Activated CD4-positive, alpha-beta T cell treated with anti-CD3 and anti-CD28 coated beads for 36 hours (primary cell): ENCODE results near the gene GCDH. TPM values are rescaled to one million over a fixed set of nuclear protein-coding genes. Genes with fewer than 3 reads are reported as not detected.
"Not testable (repeated sequence)": the region's sequence is repeated elsewhere in the genome, so short reads cannot be mapped to it uniquely, and the experiment has no call there.

Experiments used
- ATAC-seq: fragments of 200-7000 bp; cut with Tn5 transposase; one replicate; pipeline ENCODE4 v1.10.0; 2021; ENCODE audit warnings: mild to moderate bottlenecking, moderate library complexity
- CTCF ChIA-PET: fragments of 350-600 bp; sonication (Branson Sonifier 250); formaldehyde crosslinking; loops from one replicate; lab custom pipeline; 2021; ENCODE audit warnings: antibody characterized with exemption; lab: Charles Lee
- POLR2A ChIA-PET: fragments of 350-600 bp; sonication (Branson Sonifier 250); formaldehyde crosslinking; loops from one replicate; lab custom pipeline; 2021; ENCODE audit warnings: antibody characterized with exemption, inconsistent platforms; lab: Charles Lee
- DNase-seq: peaks from one replicate; pipeline ENCODE4 v3.0.0-alpha.2; 2020
- H3K27ac Mint-ChIP-seq: one replicate; pipeline ENCODE4 v1.8.0; 2021; ENCODE audit warnings: mixed read lengths
- H3K27me3 Mint-ChIP-seq: one replicate; pipeline ENCODE4 v1.8.0; 2021; ENCODE audit warnings: mixed read lengths
- H3K36me3 Mint-ChIP-seq: one replicate; pipeline ENCODE4 v1.8.0; 2021; ENCODE audit warnings: low read depth, mixed read lengths
- H3K4me1 Mint-ChIP-seq: one replicate; pipeline ENCODE4 v1.8.0; 2021; ENCODE audit warnings: mixed read lengths
- H3K4me3 Mint-ChIP-seq: one replicate; pipeline ENCODE4 v1.8.0; 2021; ENCODE audit warnings: mild to moderate bottlenecking, moderate library complexity, mixed read lengths
- H3K9me3 Mint-ChIP-seq: one replicate; pipeline ENCODE4 v1.8.0; 2021; ENCODE audit warnings: low read depth, mixed read lengths
- intact Hi-C, 2 experiments: fragments of 100-400 bp; cut with DNase I in 1 of 2; cut with micrococcal nuclease in 1 of 2; formaldehyde crosslinking; loops; one replicate each; pipeline versions ENCODE4 v1.14.2 to v1.15.1; 2022 to 2024; cut with DNase I, micrococcal nuclease
- total RNA-seq, 2 experiments: library from RNA; stranded (reverse); gene quantifications; one replicate each; pipeline ENCODE4 v1.2.3, GENCODE V29; 2021

The GCDH gene
- total RNA-seq, 2 experiments from 2014 or later = 36.2 to 41.1 TPM

GRCh38 chr19:12886651-12886968 lies 4.3 kb upstream of the GCDH start:
- Mint-ChIP-seq H3K27ac (no peak overlapping the region), H3K4me1 (peaks cover 25% of the 10 kb centered on the region), H3K36me3 (peaks cover 4% of the 10 kb centered on the region), H3K4me3 (peak overlapping the region; percentile 37), H3K27me3 (no peaks in the 10 kb centered on the region), H3K9me3 (peaks cover 4% of the 10 kb centered on the region)
- intact Hi-C loops = loop anchor here in 1 of 2 experiments (5.0 kb wide), 1 partner anchor 211 kb away; no protein-coding TSS in a partner anchor
- CTCF ChIA-PET = interaction anchor here (0.5 to 2.2 kb wide), 2 partner anchors 14 to 17 kb away, joined by 3 to 11 read pairs; no protein-coding TSS in a partner anchor
- DNase-seq = no peak
- POLR2A ChIA-PET = no interaction called here
- no peak for ATAC-seq

- DNase-seq = no peak
- intact Hi-C loops = loop anchor here in 1 of 2 experiments (5.0 kb wide), 1 partner anchor 210 kb away; no protein-coding TSS in a partner anchor
- Mint-ChIP-seq H3K4me3 (peak within 1 kb of the TSS; percentile 37), H3K27me3 (no peaks in the 10 kb centered on the region), H3K36me3 (peaks cover 4% of the 10 kb centered on the region), H3K4me1 (peaks cover 29% of the 10 kb centered on the region), H3K9me3 (peaks cover 4% of the 10 kb centered on the region), H3K27ac (no peak within 1 kb of the TSS)
- ChIA-PET CTCF (interaction anchor here (0.6 to 0.9 kb wide), 3 partner anchors 39 to 206 kb away, joined by 3 read pairs; no protein-coding TSS in a partner anchor), POLR2A (no interaction called here)
- ATAC-seq = no peak
Observed at GRCh38 chr19:12886969-12887747, 3.8 kb upstream of the GCDH start, which contains the start of gene KLF1. Gene KLF1 (minus strand): TSS chr19:12887201. CDS start chr19:12887140, 61 bp downstream.

GRCh38 chr19:12888006-12888603 lies 2.9 kb upstream of the GCDH start:
- ATAC-seq (no peak), DNase-seq (no peak)
- Mint-ChIP-seq H3K9me3 (peaks cover 4% of the 10 kb centered on the region), H3K36me3 (peaks cover 4% of the 10 kb centered on the region), H3K4me3 (no peak overlapping the region), H3K4me1 (peaks cover 26% of the 10 kb centered on the region), H3K27me3 (no peaks in the 10 kb centered on the region), H3K27ac (no peak overlapping the region)
- CTCF ChIA-PET = interaction anchor here (0.6 to 0.9 kb wide), 5 partner anchors 40 to 231 kb away, joined by 3 to 4 read pairs (median 3); no protein-coding TSS in a partner anchor
- intact Hi-C loops = loop anchor here in 1 of 2 experiments (5.0 kb wide), 1 partner anchor 209 kb away; no protein-coding TSS in a partner anchor
- POLR2A ChIA-PET = interaction anchor here (0.9 kb wide), 1 partner anchor 16 kb away, joined by 5 read pairs; no protein-coding TSS in a partner anchor

- intact Hi-C loops = loop anchor here (1.0 to 2.0 kb wide), 3 partner anchors 55 to 228 kb away; partner anchors contain the start of genes NACC1 (in 1 of the 2) and RAD23A (in 1 of the 2)
Observed at GRCh38 chr19:12890299-12890786, 617 bp upstream of the GCDH start.

GRCh38 chr19:12891553-12892021 lies 627 bp downstream of the GCDH start:
- Mint-ChIP-seq H3K4me1 (peaks cover 16% of the 10 kb centered on the region), H3K27ac (peak overlapping the region; percentile 51), H3K36me3 (peaks cover 13% of the 10 kb centered on the region), H3K27me3 (no peaks in the 10 kb centered on the region), H3K4me3 (peak overlapping the region; percentile 100), H3K9me3 (no peaks in the 10 kb centered on the region)
- CTCF ChIA-PET = interaction anchor here (0.8 to 2.2 kb wide), 7 partner anchors 11 to 74 kb away, joined by 4 to 11 read pairs (median 5); partner anchors contain the start of gene DNASE2
- intact Hi-C loops = loop anchor here (1.0 to 2.0 kb wide), 9 partner anchors 10 to 154 kb away; partner anchors contain the start of genes SYCE2 (in 2 of the 2), CALR (in 1 of the 2), DNASE2 (in 1 of the 2) and FARSA (in 1 of the 2)
- POLR2A ChIA-PET = interaction anchor here (0.9 to 1.8 kb wide), 8 partner anchors 9 to 100 kb away, joined by 3 to 7 read pairs (median 5); partner anchors contain the start of genes FARSA and JUNB
- DNase-seq (peak; percentile 38), ATAC-seq (no peak)

More at GRCh38 chr19:12890299-12890786, 617 bp upstream of the GCDH start:
- DNase-seq, ATAC-seq, H3K27me3 Mint-ChIP-seq, H3K9me3 Mint-ChIP-seq: not testable (repeated sequence)
- ChIA-PET POLR2A (interaction anchor here (0.6 to 1.8 kb wide), 9 partner anchors 9 to 99 kb away, joined by 3 to 9 read pairs (median 4); partner anchors contain the start of genes DNASE2, FARSA and JUNB), CTCF (interaction anchor here (0.5 to 2.2 kb wide), 16 partner anchors 9 to 1137 kb away, joined by 3 to 11 read pairs (median 4); partner anchors contain the start of gene DNASE2)
- Mint-ChIP-seq H3K27ac (peak overlapping the region; percentile 90), H3K4me3 (peak overlapping the region; percentile 100), H3K4me1 (peaks cover 18% of the 10 kb centered on the region), H3K36me3 (peaks cover 13% of the 10 kb centered on the region)

GRCh38 chr19:12893582-12893981 lies 2.6 kb downstream of the GCDH start:
- CTCF ChIA-PET = interaction anchor here (0.7 kb wide), 1 partner anchor 28 kb away, joined by 3 read pairs; no protein-coding TSS in a partner anchor
- POLR2A ChIA-PET = no interaction called here

GRCh38 chr19:12896460-12896859 lies 5.5 kb downstream of the GCDH start:
- Mint-ChIP-seq H3K4me3 (no peak overlapping the region), H3K27ac (no peak overlapping the region), H3K4me1 (peaks cover 10% of the 10 kb centered on the region), H3K36me3 (peaks cover 25% of the 10 kb centered on the region), H3K9me3 (no peaks in the 10 kb centered on the region), H3K27me3 (no peaks in the 10 kb centered on the region)
- no peak for ATAC-seq
- intact Hi-C loops = no loop called here
- DNase-seq = no peak
- ChIA-PET POLR2A (no interaction called here), CTCF (interaction anchor here (0.6 kb wide), 1 partner anchor 144 kb away, joined by 3 read pairs; no protein-coding TSS in a partner anchor)

More at GRCh38 chr19:12893582-12893981, 2.6 kb downstream of the GCDH start:
- intact Hi-C loops = no loop called here
- H3K27ac Mint-ChIP-seq = no peak overlapping the region
- no peak for DNase-seq
- H3K36me3 Mint-ChIP-seq = peaks cover 19% of the 10 kb centered on the region
- H3K4me1 Mint-ChIP-seq = peaks cover 16% of the 10 kb centered on the region
- no peaks in the 10 kb centered on the region for H3K27me3 Mint-ChIP-seq
- ATAC-seq = no peak
- H3K9me3 Mint-ChIP-seq = no peaks in the 10 kb centered on the region
- H3K4me3 Mint-ChIP-seq = peak overlapping the region; percentile 100

GRCh38 chr19:12899891-12900518 lies 9.0 kb downstream of the GCDH start:
- intact Hi-C loops = no loop called here
- peaks cover 3% of the 10 kb centered on the region for H3K4me1 Mint-ChIP-seq
- no peak overlapping the region for H3K27ac Mint-ChIP-seq
- H3K4me3 Mint-ChIP-seq = no peak overlapping the region
- ChIA-PET CTCF (interaction anchor here (0.5 to 1.6 kb wide), 4 partner anchors 12 to 299 kb away, joined by 3 read pairs; no protein-coding TSS in a partner anchor), POLR2A (interaction anchor here (0.6 kb wide), 1 partner anchor 894 kb away, joined by 4 read pairs; no protein-coding TSS in a partner anchor)
- H3K36me3 Mint-ChIP-seq = peaks cover 16% of the 10 kb centered on the region
- ATAC-seq = peak; percentile 63
- peak; percentile 21 for DNase-seq
- H3K9me3 Mint-ChIP-seq = no peaks in the 10 kb centered on the region
- H3K27me3 Mint-ChIP-seq = no peaks in the 10 kb centered on the region

GRCh38 chr19:12907166-12907565 lies 16.2 kb downstream of the GCDH start:
- no peak for DNase-seq
- intact Hi-C loops = no loop called here
- CTCF ChIA-PET = interaction anchor here (0.8 to 1.6 kb wide), 6 partner anchors 14 to 154 kb away, joined by 3 to 5 read pairs (median 4); no protein-coding TSS in a partner anchor
- no peak overlapping the region for H3K4me3 Mint-ChIP-seq
- no peak for ATAC-seq
- H3K27ac Mint-ChIP-seq = no peak overlapping the region
- POLR2A ChIA-PET = no interaction called here
- no peaks in the 10 kb centered on the region for H3K36me3 Mint-ChIP-seq
- H3K4me1 Mint-ChIP-seq = no peaks in the 10 kb centered on the region
- no peaks in the 10 kb centered on the region for H3K9me3 Mint-ChIP-seq
- H3K27me3 Mint-ChIP-seq = no peaks in the 10 kb centered on the region

- intact Hi-C loops = no loop called here
- H3K4me1 Mint-ChIP-seq = peaks cover 20% of the 10 kb centered on the region
- DNase-seq = no peak
- CTCF ChIA-PET = interaction anchor here (0.8 to 1.5 kb wide), 6 partner anchors 12 to 63 kb away, joined by 3 to 6 read pairs (median 4); no protein-coding TSS in a partner anchor
- H3K36me3 Mint-ChIP-seq = no peaks in the 10 kb centered on the region
- no peak overlapping the region for H3K27ac Mint-ChIP-seq
- POLR2A ChIA-PET = interaction anchor here (0.7 kb wide), 1 partner anchor 163 kb away, joined by 6 read pairs; no protein-coding TSS in a partner anchor
- H3K27me3 Mint-ChIP-seq = no peaks in the 10 kb centered on the region
- H3K9me3 Mint-ChIP-seq = no peaks in the 10 kb centered on the region
- no peak overlapping the region for H3K4me3 Mint-ChIP-seq
- ATAC-seq = no peak
Observed at GRCh38 chr19:12912571-12912970, 21.6 kb downstream of the GCDH start.
